ENCODE data around the gene DRD4. TPM values are rescaled to one million over a fixed set of nuclear protein-coding genes. Genes with fewer than 3 reads are reported as not detected.
"Not testable (repeated sequence)": the region's sequence is repeated elsewhere in the genome, so short reads cannot be mapped to it uniquely, and the experiment has no call there.

The DRD4 gene
- total RNA-seq, 1 donor from 2014 or later = 0.33 TPM

GRCh38 chr11:650482-650881 is 13.4 kb downstream of the DRD4 start:
- H3K36me3 Mint-ChIP-seq (ENCODE audit: low read depth, unreplicated experiment) = peaks cover 20% of the 10 kb centered on the region
- no peaks in the 10 kb centered on the region for H3K4me1 Mint-ChIP-seq (ENCODE audit: unreplicated experiment)
- H3K9me3 Mint-ChIP-seq (ENCODE audit: unreplicated experiment) = no peaks in the 10 kb centered on the region

GRCh38 chr11:653136-653535 is 16.1 kb downstream of the DRD4 start:
- not testable (repeated sequence) for H3K27ac Mint-ChIP-seq (ENCODE audit: unreplicated experiment); DNase-seq (ENCODE audit: low spot score); H3K9me3 Mint-ChIP-seq (ENCODE audit: unreplicated experiment); H3K4me3 Mint-ChIP-seq (ENCODE audit: unreplicated experiment); H3K4me1 Mint-ChIP-seq (ENCODE audit: unreplicated experiment)
- Mint-ChIP-seq H3K27me3 (ENCODE audit: unreplicated experiment) (peaks cover 14% of the 10 kb centered on the region), H3K36me3 (ENCODE audit: low read depth, unreplicated experiment) (peaks cover 22% of the 10 kb centered on the region)

More at GRCh38 chr11:650482-650881, 13.4 kb downstream of the DRD4 start:
- no peak overlapping the region for H3K27ac Mint-ChIP-seq (ENCODE audit: unreplicated experiment)
- no peak overlapping the region for H3K4me3 Mint-ChIP-seq (ENCODE audit: unreplicated experiment)
- no peak for TF ChIP-seq CTCF (IDR thresholded peaks at IDR 0.05; ENCODE audit: unreplicated experiment)
- no peak for DNase-seq (ENCODE audit: low spot score)
- H3K27me3 Mint-ChIP-seq (ENCODE audit: unreplicated experiment) = peaks cover 14% of the 10 kb centered on the region

GRCh38 chr11:653837-654236 is 16.8 kb downstream of the DRD4 start:
- Mint-ChIP-seq H3K36me3 (ENCODE audit: low read depth, unreplicated experiment) (peaks cover 19% of the 10 kb centered on the region), H3K27me3 (ENCODE audit: unreplicated experiment) (peaks cover 14% of the 10 kb centered on the region), H3K9me3 (ENCODE audit: unreplicated experiment) (no peaks in the 10 kb centered on the region), H3K4me3 (ENCODE audit: unreplicated experiment) (no peak overlapping the region), H3K27ac (ENCODE audit: unreplicated experiment) (no peak overlapping the region), H3K4me1 (ENCODE audit: unreplicated experiment) (no peaks in the 10 kb centered on the region)
- DNase-seq (ENCODE audit: low spot score) = no peak
- no peak for TF ChIP-seq CTCF (IDR thresholded peaks at IDR 0.05; ENCODE audit: unreplicated experiment)

- H3K36me3 Mint-ChIP-seq (ENCODE audit: low read depth, unreplicated experiment) = peaks cover 19% of the 10 kb centered on the region
- DNase-seq (ENCODE audit: low spot score); H3K4me1 Mint-ChIP-seq (ENCODE audit: unreplicated experiment); H3K4me3 Mint-ChIP-seq (ENCODE audit: unreplicated experiment); H3K9me3 Mint-ChIP-seq (ENCODE audit: unreplicated experiment); H3K27ac Mint-ChIP-seq (ENCODE audit: unreplicated experiment): not testable (repeated sequence)
- H3K27me3 Mint-ChIP-seq (ENCODE audit: unreplicated experiment) = peaks cover 14% of the 10 kb centered on the region
These were observed 17.4 kb downstream of the DRD4 start for GRCh38 chr11:654444-654843.

GRCh38 chr11:655036-655726 is 18.1 kb downstream of the DRD4 start:
- no peaks in the 10 kb centered on the region for H3K9me3 Mint-ChIP-seq (ENCODE audit: unreplicated experiment)
- no peak for TF ChIP-seq CTCF (IDR thresholded peaks at IDR 0.05; ENCODE audit: unreplicated experiment)
- H3K36me3 Mint-ChIP-seq (ENCODE audit: low read depth, unreplicated experiment) = peaks cover 23% of the 10 kb centered on the region
- peaks cover 11% of the 10 kb centered on the region for H3K27me3 Mint-ChIP-seq (ENCODE audit: unreplicated experiment)
- H3K4me1 Mint-ChIP-seq (ENCODE audit: unreplicated experiment) = no peaks in the 10 kb centered on the region
- no peak for DNase-seq (ENCODE audit: low spot score)
- no peak overlapping the region for H3K27ac Mint-ChIP-seq (ENCODE audit: unreplicated experiment)
- H3K4me3 Mint-ChIP-seq (ENCODE audit: unreplicated experiment) = no peak overlapping the region

- no peak for TF ChIP-seq CTCF (IDR thresholded peaks at IDR 0.05; ENCODE audit: unreplicated experiment)
- Mint-ChIP-seq H3K27ac (ENCODE audit: unreplicated experiment) (no peak overlapping the region), H3K9me3 (ENCODE audit: unreplicated experiment) (no peaks in the 10 kb centered on the region), H3K4me1 (ENCODE audit: unreplicated experiment) (no peaks in the 10 kb centered on the region), H3K36me3 (ENCODE audit: low read depth, unreplicated experiment) (peaks cover 20% of the 10 kb centered on the region), H3K27me3 (ENCODE audit: unreplicated experiment) (peaks cover 11% of the 10 kb centered on the region), H3K4me3 (ENCODE audit: unreplicated experiment) (no peak overlapping the region)
- no peak for DNase-seq (ENCODE audit: low spot score)
These were observed 19.4 kb downstream of the DRD4 start for GRCh38 chr11:656426-656825.

Measured in endothelial cell (in vitro differentiated cells).